HCT116 (cell line): ENCODE results near the gene TMEM53. TPM values are rescaled to one million over a fixed set of nuclear protein-coding genes. Genes with fewer than 3 reads are reported as not detected.

Experiments used
- ATAC-seq: fragments of 200-7000 bp; cut with Tn5 transposase; 2 replicates; pipeline ENCODE4 v1.9.1; 2020; ENCODE audit warnings: mild to moderate bottlenecking, moderate library complexity
- Bru-seq: library from RNA; stranded (reverse); fragments of 400-500 nt; gene quantifications from one replicate; lab custom pipeline; 2021; lab: Mats Ljungman, UMichigan
- BruChase-seq, 2 experiments: library from RNA; stranded (reverse); fragments of 400-500 nt; gene quantifications; one replicate each; lab custom pipeline; 2021; lab: Mats Ljungman, UMichigan
- BruUV-seq: library from RNA; stranded (reverse); fragments of 400-500 nt; replicated peaks from 2 replicates; lab custom pipeline; 2021; lab: Mats Ljungman, UMichigan
- CTCF ChIA-PET: fragments of 300-600 bp; sonication (Branson Sonifier 250); formaldehyde crosslinking; loops from one replicate; lab custom pipeline; 2021; ENCODE audit warnings: antibody characterized with exemption; lab: Charles Lee
- POLR2A ChIA-PET: fragments of 300-600, 350-600 bp; sonication (Branson Sonifier 250); formaldehyde crosslinking; loops from one replicate; lab custom pipeline; 2021; ENCODE audit warnings: antibody characterized with exemption; lab: Charles Lee
- RAD21 ChIA-PET, 2 experiments: fragments of 300-600 bp; sonication (Branson Sonifier 250); formaldehyde crosslinking; loops; one replicate each; lab custom pipeline; 2023; ENCODE audit warnings: low total read pairs in 2 of 2; ENCODE audit not compliant: uncharacterized antibody in 2 of 2, unreplicated experiment in 2 of 2, low non-redundant PET in 1 of 2; lab: Charles Lee
- DNase-seq: peaks from one replicate; pipeline ENCODE4 v3.0.0-alpha.2; 2010; ENCODE audit warnings: low read depth, low spot score
- H2AFZ ChIP-seq: fragments of 200-600 bp; shearing (Covaris generic), sonication (generic); 2 replicates; pipeline ENCODE4 v1.6.1; 2017; ENCODE audit warnings: low read depth, mixed run types, mixed read lengths, antibody characterized with exemption, low read length; ENCODE audit not compliant: poor library complexity, severe bottlenecking
- H3K27ac ChIP-seq: 2 replicates; pipeline ENCODE4 v1.5.1; 2012; ENCODE audit warnings: low read depth, low read length
- H3K27me3 ChIP-seq: fragments of 200-600 bp; sonication (generic); 2 replicates; pipeline ENCODE4 v1.6.1; 2016; ENCODE audit warnings: mixed run types, low read length, mixed read lengths; ENCODE audit not compliant: insufficient read depth
- H3K36me3 ChIP-seq, 2 experiments: fragments of 200-500 bp in 1 of 2; fragments of 200-600 bp in 1 of 2; sonication (Bioruptor generic) in 1 of 2; sonication (generic) in 1 of 2; 2 replicates each; pipeline versions ENCODE4 v1.5.1 to v1.6.1; 2014 to 2016; ENCODE audit warnings: low read length in 2 of 2, inconsistent platforms in 1 of 2, mixed read lengths in 1 of 2, mixed run types in 1 of 2; ENCODE audit not compliant: insufficient read depth in 2 of 2, control insufficient read depth in 1 of 2
- H3K4me1 ChIP-seq, 2 experiments: fragments of 200-600 bp in 1 of 2; sonication (generic) in 1 of 2; 2 replicates each; pipeline versions ENCODE4 v1.5.1 to v1.6.1; 2012 to 2017; ENCODE audit warnings: low read length in 2 of 2, inconsistent platforms in 1 of 2, mild to moderate bottlenecking in 1 of 2, mixed read lengths in 1 of 2, mixed run types in 1 of 2, moderate library complexity in 1 of 2; ENCODE audit not compliant: insufficient read depth in 2 of 2, control insufficient read depth in 1 of 2
- H3K4me2 ChIP-seq: fragments of 200-600 bp; sonication (generic); 2 replicates; pipeline ENCODE4 v1.6.1; 2017; ENCODE audit warnings: mixed run types, low read length, mixed read lengths
- H3K4me3 ChIP-seq, 2 experiments: fragments of 200-600 bp in 1 of 2; sonication (generic) in 1 of 2; replicated peaks in 1 of 2; 2 replicates each; pipeline ENCODE4 v1.5.1; 2011 to 2016; ENCODE audit warnings: low read length in 2 of 2, control low read depth in 1 of 2, low read depth in 1 of 2, mild to moderate bottlenecking in 1 of 2, mixed read lengths in 1 of 2, mixed run types in 1 of 2
- H3K79me2 ChIP-seq: fragments of 200-600 bp; sonication (generic); 2 replicates; pipeline ENCODE4 v1.6.1; 2017; ENCODE audit warnings: mild to moderate bottlenecking, mixed run types, low read length, moderate library complexity, mixed read lengths; ENCODE audit not compliant: insufficient read depth
- H3K9ac ChIP-seq: fragments of 200-600 bp; sonication (generic); 2 replicates; pipeline ENCODE4 v1.6.1; 2016; ENCODE audit warnings: low read length, mixed read lengths
- H3K9me2 ChIP-seq: fragments of 200-600 bp; sonication (generic), shearing (Covaris generic); 2 replicates; pipeline ENCODE4 v1.6.1; 2017; ENCODE audit warnings: mixed run types, mild to moderate bottlenecking, moderate library complexity; ENCODE audit not compliant: insufficient read depth
- H3K9me3 ChIP-seq, 2 experiments: fragments of 200-500 bp in 1 of 2; fragments of 200-600 bp in 1 of 2; sonication (Bioruptor generic) in 1 of 2; sonication (generic) in 1 of 2; 2 replicates each; pipeline ENCODE4 v1.6.1; 2014 to 2017; ENCODE audit warnings: low read length in 2 of 2, mixed read lengths in 2 of 2, inconsistent platforms in 1 of 2, low read depth in 1 of 2, mild to moderate bottlenecking in 1 of 2, mixed run types in 1 of 2, moderate library complexity in 1 of 2; ENCODE audit not compliant: control insufficient read depth in 1 of 2, insufficient read depth in 1 of 2
- H4K20me1 ChIP-seq: fragments of 200-600 bp; sonication (generic), shearing (Covaris generic); 2 replicates; pipeline ENCODE4 v1.6.1; 2017; ENCODE audit warnings: mixed run types, mild to moderate bottlenecking, moderate library complexity; ENCODE audit not compliant: insufficient read depth
- CEBPB ChIP-seq: IDR thresholded peaks from 2 replicates; pipeline ENCODE4 v1.6.1; 2012; ENCODE audit warnings: low read depth
- EGR1 ChIP-seq: IDR thresholded peaks from 2 replicates; pipeline ENCODE4 v1.6.1; 2012; ENCODE audit warnings: low read depth
- EZH2 ChIP-seq: fragments of 200-600 bp; sonication (generic); IDR thresholded peaks from 2 replicates; pipeline ENCODE4 v1.6.1; 2017; ENCODE audit warnings: antibody characterized with exemption, mixed run types
- POLR2A ChIP-seq: IDR thresholded peaks from 2 replicates; pipeline ENCODE4 v1.7.0; 2011; ENCODE audit warnings: borderline replicate concordance; ENCODE audit not compliant: insufficient read depth, insufficient read length; ENCODE audit errors: extremely low read depth
- POLR2AphosphoS5 ChIP-seq: IDR thresholded peaks from 2 replicates; pipeline ENCODE4 v1.6.1; 2011; ENCODE audit warnings: mild to moderate bottlenecking, low read depth, low read length, moderate library complexity
- SP1 ChIP-seq: IDR thresholded peaks from 2 replicates; pipeline ENCODE4 v1.6.1; 2012; ENCODE audit warnings: low read depth
- SRF ChIP-seq: IDR thresholded peaks from 2 replicates; pipeline ENCODE4 v1.6.1; 2012; ENCODE audit warnings: low read depth
- TCF7L2 ChIP-seq: IDR thresholded peaks from 2 replicates; pipeline ENCODE4 v1.7.0; 2011; ENCODE audit warnings: borderline replicate concordance, inconsistent platforms; ENCODE audit not compliant: insufficient read depth, insufficient read length; ENCODE audit errors: extremely low read depth
- YY1 ChIP-seq: IDR thresholded peaks from 2 replicates; pipeline ENCODE4 v1.6.1; 2011; ENCODE audit warnings: low read length, low read depth, moderate library complexity, mild to moderate bottlenecking; ENCODE audit not compliant: insufficient replicate concordance; ENCODE audit errors: extremely low read depth
- intact Hi-C: fragments of 100-400 bp; cut with micrococcal nuclease; formaldehyde crosslinking; loops from 2 replicates; pipeline ENCODE4 v1.10.0; 2022
- long read RNA-seq: library from polyadenylated mRNA; unstranded; transcript quantifications from one replicate; pipeline ENCODE4 v2.0.0, GENCODE V29; 2021; ENCODE audit not compliant: unreplicated experiment
- polyA plus RNA-seq: library from polyadenylated mRNA; unstranded; fragments of >200 nt; gene quantifications from 2 replicates; pipeline ENCODE4 v1.2.1, GENCODE V29; 2012; ENCODE audit warnings: missing spikeins
- total RNA-seq: library from RNA; stranded (reverse); gene quantifications from one replicate; pipeline ENCODE4 v1.2.1, GENCODE V29; 2021; ENCODE audit not compliant: unreplicated experiment
- TF ChIP-seq, protein P1 (sequence below), 3 experiments: fragments of 200-600 bp in 1 of 3; sonication (generic) in 1 of 3; IDR thresholded peaks in 2 of 3; conservative IDR thresholded peaks in 1 of 3; 2 replicates each; pipeline ENCODE4 v1.5.1; 2012 to 2017; ENCODE audit warnings: low read depth in 2 of 3, low read length in 2 of 3, antibody characterized with exemption in 1 of 3, borderline replicate concordance in 1 of 3, control low read depth in 1 of 3, mild to moderate bottlenecking in 1 of 3, mixed read lengths in 1 of 3, mixed run types in 1 of 3, moderate library complexity in 1 of 3; ENCODE audit not compliant: insufficient read depth in 1 of 3

TMEM53 gene
- 10.8 TPM for total RNA-seq
- 18.3 and 24.8 TPM in 2 replicates for polyA plus RNA-seq
- percentile 51 among the genes with signal in this experiment for Bru-seq, nascent RNA
- BruChase-seq, experiment 1, labeled RNA remaining after a 6-hour chase, result percentile 43 among the genes with signal in this experiment
- percentile 50 among the genes with signal in this experiment for BruChase-seq, experiment 2, labeled RNA remaining after a 2-hour chase
- long read RNA-seq, partial matches to known transcripts, result 1 of 16 reads
- long read RNA-seq, other reads (novel, unspliced or antisense), result 8 of 16 reads

DNA sequence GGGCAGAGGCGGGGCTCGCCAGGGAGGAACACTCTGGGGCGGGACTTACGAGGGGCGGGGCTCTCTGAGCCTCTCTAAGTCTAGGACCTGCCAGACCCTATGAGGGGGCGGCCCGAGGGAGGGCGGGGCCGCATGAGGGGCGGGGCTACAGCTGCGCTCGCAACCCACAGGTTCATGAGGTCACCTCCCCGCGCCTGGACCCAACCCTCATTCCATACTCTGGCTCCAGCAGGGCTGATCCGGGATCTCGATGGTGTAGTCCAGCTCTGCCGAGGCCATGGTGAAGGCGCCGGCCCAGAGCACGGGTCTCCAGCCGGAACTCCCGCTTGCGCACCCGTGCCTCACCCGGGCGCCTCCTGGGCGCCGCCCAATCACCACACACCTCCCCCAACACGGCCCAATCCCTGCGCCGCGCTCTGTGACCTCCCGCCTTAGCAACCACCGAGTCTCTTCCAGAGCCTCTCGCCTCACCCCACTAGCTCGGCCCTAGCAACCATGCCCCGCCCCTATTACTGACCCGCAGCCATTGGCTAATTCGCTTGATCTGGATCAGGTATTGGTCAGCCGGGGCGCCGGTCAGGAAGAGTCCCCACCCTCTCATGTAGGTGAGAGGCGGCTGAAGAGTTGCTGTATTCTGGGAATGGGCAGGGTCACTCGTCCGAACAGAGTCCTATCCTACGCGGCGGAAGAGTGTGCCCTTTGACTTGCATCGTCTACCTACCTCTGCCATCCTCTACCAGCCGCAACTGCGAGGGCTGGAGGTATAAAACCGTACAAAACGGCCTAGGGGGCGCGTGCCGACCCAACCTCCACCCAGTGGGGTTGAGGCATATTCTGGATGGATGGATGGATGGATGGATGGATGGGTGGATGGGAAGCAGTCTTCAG, at the start of gene TMEM53, which contains the start of gene ARMH1:
TSS of gene TMEM53 (minus strand) at position 369 of the 888 bp plus-strand sequence. CDS start at position 279, 90 bp downstream.
TSS of gene ARMH1 (plus strand) at position 602 of the 888 bp plus-strand sequence. CDS start 14,984 bp downstream, outside the sequence.
- intact Hi-C loops, result loop anchor here (1.0 kb wide), 1 partner anchor 16 kb away; no protein-coding TSS in a partner anchor
- Histone ChIP-seq H3K9me3 (no peaks in the 10 kb centered on the region), H3K4me1 (peaks cover 29 to 45% of the 10 kb centered on the region in 2 experiments), H3K27me3 (no peaks in the 10 kb centered on the region), H3K4me3 (peak within 1 kb of the TSS; percentile 63 to 73), H3K4me2 (peak within 1 kb of the TSS; percentile 92), H3K9ac (peak within 1 kb of the TSS; percentile 69), H3K27ac (peak within 1 kb of the TSS; percentile 72), H3K79me2 (no peaks in the 10 kb centered on the region), H4K20me1 (no peaks in the 10 kb centered on the region), H3K9me2 (no peaks in the 10 kb centered on the region), H2AFZ (no peak within 1 kb of the TSS), H3K36me3 (no peaks in the 10 kb centered on the region)
- no TSS peak for BruUV-seq
- ATAC-seq (peak; percentile 96), DNase-seq (peak; percentile 98)
- RAD21 ChIA-PET, result no interaction called here
- POLR2A ChIA-PET, result interaction anchor here (0.7 to 2.4 kb wide), 10 partner anchors 10 to 145 kb away, joined by 3 to 29 read pairs (median 4); no protein-coding TSS in a partner anchor
- CTCF ChIA-PET, result interaction anchor here (0.6 to 3.6 kb wide), 7 partner anchors 9 to 510 kb away, joined by 3 to 9 read pairs (median 3); no protein-coding TSS in a partner anchor
- TF ChIP-seq YY1 (no peak), TCF7L2 (no peak), POLR2AphosphoS5 (peak; percentile 79), CEBPB (no peak), SP1 (peak; percentile 99), POLR2A (peak; percentile 26), EGR1 (peak; percentile 60), EZH2 (no peak), SRF (no peak)
- TF ChIP-seq, protein P1, sequence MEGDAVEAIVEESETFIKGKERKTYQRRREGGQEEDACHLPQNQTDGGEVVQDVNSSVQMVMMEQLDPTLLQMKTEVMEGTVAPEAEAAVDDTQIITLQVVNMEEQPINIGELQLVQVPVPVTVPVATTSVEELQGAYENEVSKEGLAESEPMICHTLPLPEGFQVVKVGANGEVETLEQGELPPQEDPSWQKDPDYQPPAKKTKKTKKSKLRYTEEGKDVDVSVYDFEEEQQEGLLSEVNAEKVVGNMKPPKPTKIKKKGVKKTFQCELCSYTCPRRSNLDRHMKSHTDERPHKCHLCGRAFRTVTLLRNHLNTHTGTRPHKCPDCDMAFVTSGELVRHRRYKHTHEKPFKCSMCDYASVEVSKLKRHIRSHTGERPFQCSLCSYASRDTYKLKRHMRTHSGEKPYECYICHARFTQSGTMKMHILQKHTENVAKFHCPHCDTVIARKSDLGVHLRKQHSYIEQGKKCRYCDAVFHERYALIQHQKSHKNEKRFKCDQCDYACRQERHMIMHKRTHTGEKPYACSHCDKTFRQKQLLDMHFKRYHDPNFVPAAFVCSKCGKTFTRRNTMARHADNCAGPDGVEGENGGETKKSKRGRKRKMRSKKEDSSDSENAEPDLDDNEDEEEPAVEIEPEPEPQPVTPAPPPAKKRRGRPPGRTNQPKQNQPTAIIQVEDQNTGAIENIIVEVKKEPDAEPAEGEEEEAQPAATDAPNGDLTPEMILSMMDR (IDR thresholded peaks at IDR 0.05 in 2 of 3, conservative IDR thresholded peaks at IDR 0.05 in 1 of 3; ENCODE audit: borderline replicate concordance in 1 of 3, insufficient read depth in 1 of 3, low read depth in 2 of 3, low read length in 2 of 3), result no peak; a peak in 1 of 6 replicates
